ENCODE measurements around the gene JUP. TPM values are rescaled to one million over a fixed set of nuclear protein-coding genes. Genes with fewer than 3 reads are reported as not detected.

JUP gene
- total and polyA plus RNA-seq, 2 of the 13 experiments (the other 11 are each of a cell fraction or from before 2014, with no cell fraction given): 12.1 to 20.6 TPM

GRCh38 chr17:41835800-41836549 is 49.5 kb upstream of the JUP start, which contains the start of gene NT5C3B (continued):
- TF ChIP-seq ASH2L (IDR thresholded peaks at IDR 0.05; ENCODE audit: insufficient read length, low read depth, low read length): peak; percentile 69
- peak; percentile 48; the same call in 1 of the 2 replicates for TF ChIP-seq KAT7 (CRISPR knock-in tag; IDR thresholded peaks at IDR 0.05; ENCODE audit: borderline replicate concordance)
- TF ChIP-seq ZNF343 (CRISPR knock-in tag; IDR thresholded peaks at IDR 0.05): 0 out of 2 replicates have a peak, but pooled peaks have one; percentile 71
- TF ChIP-seq SAFB2 (CRISPR knock-in tag; IDR thresholded peaks at IDR 0.05; ENCODE audit: borderline replicate concordance, low read depth): peak; percentile 77; the same call in 1 of the 2 replicates
- TF ChIP-seq NONO (IDR thresholded peaks at IDR 0.05): no peak
- peak; percentile 81 for TF ChIP-seq NONO (CRISPR knock-in tag; conservative IDR thresholded peaks at IDR 0.05)
- TF ChIP-seq, protein P1, sequence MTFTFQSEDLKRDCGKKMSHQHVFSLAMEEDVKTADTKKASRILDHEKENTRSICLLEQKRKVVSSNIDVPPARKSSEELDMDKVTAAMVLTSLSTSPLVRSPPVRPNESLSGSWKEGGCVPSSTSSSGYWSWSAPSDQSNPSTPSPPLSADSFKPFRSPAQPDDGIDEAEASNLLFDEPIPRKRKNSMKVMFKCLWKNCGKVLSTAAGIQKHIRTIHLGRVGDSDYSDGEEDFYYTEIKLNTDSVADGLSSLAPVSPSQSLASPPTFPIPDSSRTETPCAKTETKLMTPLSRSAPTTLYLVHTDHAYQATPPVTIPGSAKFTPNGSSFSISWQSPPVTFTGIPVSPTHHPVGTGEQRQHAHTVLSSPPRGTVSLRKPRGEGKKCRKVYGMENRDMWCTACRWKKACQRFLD (CRISPR knock-in tag; IDR thresholded peaks at IDR 0.05; ENCODE audit: borderline replicate concordance): no peak
- TF ChIP-seq, protein P2, sequence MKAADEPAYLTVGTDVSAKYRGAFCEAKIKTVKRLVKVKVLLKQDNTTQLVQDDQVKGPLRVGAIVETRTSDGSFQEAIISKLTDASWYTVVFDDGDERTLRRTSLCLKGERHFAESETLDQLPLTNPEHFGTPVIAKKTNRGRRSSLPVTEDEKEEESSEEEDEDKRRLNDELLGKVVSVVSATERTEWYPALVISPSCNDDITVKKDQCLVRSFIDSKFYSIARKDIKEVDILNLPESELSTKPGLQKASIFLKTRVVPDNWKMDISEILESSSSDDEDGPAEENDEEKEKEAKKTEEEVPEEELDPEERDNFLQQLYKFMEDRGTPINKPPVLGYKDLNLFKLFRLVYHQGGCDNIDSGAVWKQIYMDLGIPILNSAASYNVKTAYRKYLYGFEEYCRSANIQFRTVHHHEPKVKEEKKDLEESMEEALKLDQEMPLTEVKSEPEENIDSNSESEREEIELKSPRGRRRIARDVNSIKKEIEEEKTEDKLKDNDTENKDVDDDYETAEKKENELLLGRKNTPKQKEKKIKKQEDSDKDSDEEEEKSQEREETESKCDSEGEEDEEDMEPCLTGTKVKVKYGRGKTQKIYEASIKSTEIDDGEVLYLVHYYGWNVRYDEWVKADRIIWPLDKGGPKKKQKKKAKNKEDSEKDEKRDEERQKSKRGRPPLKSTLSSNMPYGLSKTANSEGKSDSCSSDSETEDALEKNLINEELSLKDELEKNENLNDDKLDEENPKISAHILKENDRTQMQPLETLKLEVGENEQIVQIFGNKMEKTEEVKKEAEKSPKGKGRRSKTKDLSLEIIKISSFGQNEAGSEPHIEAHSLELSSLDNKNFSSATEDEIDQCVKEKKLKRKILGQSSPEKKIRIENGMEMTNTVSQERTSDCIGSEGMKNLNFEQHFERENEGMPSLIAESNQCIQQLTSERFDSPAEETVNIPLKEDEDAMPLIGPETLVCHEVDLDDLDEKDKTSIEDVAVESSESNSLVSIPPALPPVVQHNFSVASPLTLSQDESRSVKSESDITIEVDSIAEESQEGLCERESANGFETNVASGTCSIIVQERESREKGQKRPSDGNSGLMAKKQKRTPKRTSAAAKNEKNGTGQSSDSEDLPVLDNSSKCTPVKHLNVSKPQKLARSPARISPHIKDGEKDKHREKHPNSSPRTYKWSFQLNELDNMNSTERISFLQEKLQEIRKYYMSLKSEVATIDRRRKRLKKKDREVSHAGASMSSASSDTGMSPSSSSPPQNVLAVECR (CRISPR knock-in tag; IDR thresholded peaks at IDR 0.05; ENCODE audit: borderline replicate concordance): peak; percentile 78; the same call in 1 of the 2 replicates
- TF ChIP-seq CEBPG (CRISPR knock-in tag; IDR thresholded peaks at IDR 0.05): no peak
- TF ChIP-seq TCF12 (IDR thresholded peaks at IDR 0.05): no peak
- TF ChIP-seq TCF12 (CRISPR knock-in tag; IDR thresholded peaks at IDR 0.05): peak; percentile 67; the same call in 1 of the 2 replicates
- no peak for TF ChIP-seq TCF7L2 (IDR thresholded peaks at IDR 0.05; ENCODE audit: low read depth, low read length)
- 0 out of 2 replicates have a peak, but pooled peaks have one; percentile 0 for TF ChIP-seq ZBTB26 (CRISPR knock-in tag; IDR thresholded peaks at IDR 0.05; ENCODE audit: borderline replicate concordance)
- TF ChIP-seq NRL (CRISPR knock-in tag; IDR thresholded peaks at IDR 0.05; ENCODE audit: borderline replicate concordance): peak; percentile 36; the same call in 1 of the 2 replicates
- TF ChIP-seq ZC3H13 (CRISPR knock-in tag; IDR thresholded peaks at IDR 0.05): 0 out of 2 replicates have a peak, but pooled peaks have one; percentile 49
- TF ChIP-seq ATAD3A (CRISPR knock-in tag; IDR thresholded peaks at IDR 0.05): no peak
- peak; percentile 36; the same call in 1 of the 2 replicates for TF ChIP-seq RXRA (CRISPR knock-in tag; IDR thresholded peaks at IDR 0.05)
- TF ChIP-seq DNMT1 (CRISPR knock-in tag; IDR thresholded peaks at IDR 0.05): 0 out of 2 replicates have a peak, but pooled peaks have one; percentile 33
- TF ChIP-seq XRCC5 (optimal IDR thresholded peaks at IDR 0.05; ENCODE audit: low read length): no peak
- TF ChIP-seq ZNF274 (CRISPR knock-in tag; IDR thresholded peaks at IDR 0.05): peak; percentile 73; the same call in 1 of the 2 replicates
- TF ChIP-seq RFXANK (CRISPR knock-in tag; IDR thresholded peaks at IDR 0.05): 0 out of 2 replicates have a peak, but pooled peaks have one; percentile 3
